Daoy (cell line): ENCODE measurements around the gene CHST1. TPM values are rescaled to one million over a fixed set of nuclear protein-coding genes. Genes with fewer than 3 reads are reported as not detected.
A peak's percentile ranks its signal among the peaks of the same experiment; 100 is the strongest.

Experiments used
- DNase-seq: peaks from one replicate; pipeline ENCODE4 v3.0.0-alpha.2; 2015; ENCODE audit warnings: low read depth
- total RNA-seq: library from RNA; depleted of rRNA; stranded (reverse); fragments of >200 nt; shearing (Covaris generic); gene quantifications from 2 replicates; pipeline ENCODE4 v1.2.3, GENCODE V29; 2014; rRNA removed

Gene CHST1
- 0.74 and 4.0 TPM in 2 replicates for total RNA-seq

GRCh38 chr11:45665206-45665932, at the start of gene CHST1:
TSS of gene CHST1 (minus strand) at chr11:45665622. CDS start at chr11:45650923, 14,699 bp downstream.
- peak; percentile 64 for DNase-seq

GRCh38 chr11:45713573-45713972, 48.2 kb upstream of the CHST1 start:
- no peak for DNase-seq

GRCh38 chr11:45710561-45710960, 45.1 kb upstream of the CHST1 start:
- DNase-seq = no peak

- DNase-seq = no peak
These were observed 43.7 kb upstream of the CHST1 start for GRCh38 chr11:45708887-45709663.

GRCh38 chr11:45704635-45705034, 39.2 kb upstream of the CHST1 start:
- no peak for DNase-seq

- DNase-seq = no peak
These were observed 38.7 kb upstream of the CHST1 start for GRCh38 chr11:45704133-45704532.

- no peak for DNase-seq
These were observed 37.1 kb upstream of the CHST1 start for GRCh38 chr11:45702511-45702910.

GRCh38 chr11:45698777-45699497, 33.5 kb upstream of the CHST1 start:
- DNase-seq = no peak

GRCh38 chr11:45692808-45693453, 27.5 kb upstream of the CHST1 start:
- no peak for DNase-seq

- no peak for DNase-seq
These were observed 23.1 kb upstream of the CHST1 start for GRCh38 chr11:45688472-45689033.

GRCh38 chr11:45687836-45688235, 22.4 kb upstream of the CHST1 start:
- DNase-seq = no peak

GRCh38 chr11:45685964-45686537, 20.6 kb upstream of the CHST1 start:
- no peak for DNase-seq

- DNase-seq = no peak
These were observed 19.0 kb upstream of the CHST1 start for GRCh38 chr11:45684440-45684839.

- DNase-seq = no peak
These were observed 18.0 kb upstream of the CHST1 start for GRCh38 chr11:45683271-45684058.

- no peak for DNase-seq
These were observed 14.4 kb upstream of the CHST1 start for GRCh38 chr11:45679806-45680205.

GRCh38 chr11:45678976-45679375, 13.6 kb upstream of the CHST1 start:
- DNase-seq = no peak

GRCh38 chr11:45677770-45678512, 12.5 kb upstream of the CHST1 start:
- no peak for DNase-seq

- DNase-seq = no peak
These were observed 11.2 kb upstream of the CHST1 start for GRCh38 chr11:45676522-45677095.

GRCh38 chr11:45675646-45676045, 10.2 kb upstream of the CHST1 start:
- DNase-seq = no peak
